Astrocyte (in vitro differentiated cells and primary cell): ENCODE results near the gene PRPS1L1. TPM values are rescaled to one million over a fixed set of nuclear protein-coding genes. Genes with fewer than 3 reads are reported as not detected.

Source experiments
- DNase-seq: peaks from one replicate; pipeline ENCODE4 v3.0.0-alpha.2; 2010; ENCODE audit warnings: low read depth
- FAIRE-seq: peaks from 2 replicates; lab custom pipeline; 2011; peaks lifted over from hg19 to GRCh38; lab: Jason Lieb, UNC
- H2AFZ ChIP-seq: 2 replicates; pipeline ENCODE4 v1.6.0; 2012; ENCODE audit warnings: low read depth, low read length, inconsistent platforms
- H3K27ac ChIP-seq: 2 replicates; pipeline ENCODE4 v1.5.1; 2011; ENCODE audit warnings: low read depth, low read length, inconsistent platforms
- H3K27me3 ChIP-seq: 2 replicates; pipeline ENCODE4 v1.6.0; 2011; ENCODE audit warnings: low read length, inconsistent platforms; ENCODE audit not compliant: insufficient read depth
- H3K36me3 ChIP-seq: 2 replicates; pipeline ENCODE4 v1.5.1; 2011; ENCODE audit warnings: low read length, inconsistent platforms; ENCODE audit not compliant: insufficient read depth
- H3K4me1 ChIP-seq: 2 replicates; pipeline ENCODE4 v1.5.1; 2011; ENCODE audit warnings: low read length, inconsistent platforms; ENCODE audit not compliant: insufficient read depth
- H3K4me2 ChIP-seq: 2 replicates; pipeline ENCODE4 v1.6.0; 2012; ENCODE audit warnings: low read length, inconsistent platforms
- H3K4me3 ChIP-seq: 2 replicates; pipeline ENCODE4 v1.5.1; 2011; ENCODE audit warnings: low read depth, mild to moderate bottlenecking, low read length, inconsistent platforms; ENCODE audit not compliant: insufficient read depth
- H3K79me2 ChIP-seq: 2 replicates; pipeline ENCODE4 v1.6.0; 2012; ENCODE audit warnings: mild to moderate bottlenecking, low read length, inconsistent platforms; ENCODE audit not compliant: insufficient read depth
- H3K9ac ChIP-seq: 2 replicates; pipeline ENCODE4 v1.6.0; 2012; ENCODE audit warnings: mild to moderate bottlenecking, low read length, inconsistent platforms
- H3K9me3 ChIP-seq: 2 replicates; pipeline ENCODE4 v1.5.1; 2012; ENCODE audit warnings: low read depth, mild to moderate bottlenecking, low read length, inconsistent platforms; ENCODE audit not compliant: insufficient read depth
- H4K20me1 ChIP-seq: 2 replicates; pipeline ENCODE4 v1.6.0; 2012; ENCODE audit warnings: low read length, inconsistent platforms; ENCODE audit not compliant: insufficient read depth
- H3K27ac Mint-ChIP-seq: one replicate; pipeline ENCODE4 v1.8.0; 2021; ENCODE audit warnings: mild to moderate bottlenecking, mixed read lengths; ENCODE audit not compliant: unreplicated experiment
- H3K27me3 Mint-ChIP-seq: one replicate; pipeline ENCODE4 v1.8.0; 2021; ENCODE audit warnings: low read depth, mixed read lengths; ENCODE audit not compliant: unreplicated experiment
- H3K36me3 Mint-ChIP-seq: one replicate; pipeline ENCODE4 v1.8.0; 2021; ENCODE audit warnings: low read depth, mixed read lengths; ENCODE audit not compliant: unreplicated experiment
- H3K4me1 Mint-ChIP-seq: one replicate; pipeline ENCODE4 v1.8.0; 2021; ENCODE audit warnings: low read depth, mixed read lengths; ENCODE audit not compliant: unreplicated experiment
- H3K4me3 Mint-ChIP-seq: one replicate; pipeline ENCODE4 v1.8.0; 2021; ENCODE audit warnings: mild to moderate bottlenecking, moderate library complexity, mixed read lengths; ENCODE audit not compliant: unreplicated experiment
- H3K9me3 Mint-ChIP-seq: one replicate; pipeline ENCODE4 v1.8.0; 2021; ENCODE audit warnings: mild to moderate bottlenecking, mixed read lengths; ENCODE audit not compliant: unreplicated experiment
- EZH2 ChIP-seq: IDR thresholded peaks from 2 replicates; pipeline ENCODE4 v1.6.1; 2012; ENCODE audit warnings: mild to moderate bottlenecking, low read length, inconsistent platforms; ENCODE audit not compliant: insufficient read depth
- total RNA-seq: library from RNA; stranded (reverse); gene quantifications from 2 replicates; pipeline ENCODE4 v1.2.1, GENCODE V29; 2021
- TF ChIP-seq, protein P1 (sequence below): IDR thresholded peaks from 2 replicates; pipeline ENCODE4 v1.5.1; 2011; ENCODE audit warnings: low read depth, mild to moderate bottlenecking, inconsistent platforms, low read length, moderate library complexity; ENCODE audit not compliant: insufficient read depth

PRPS1L1 gene
- total RNA-seq, 1 donor from 2014 or later = not detected

DNA sequence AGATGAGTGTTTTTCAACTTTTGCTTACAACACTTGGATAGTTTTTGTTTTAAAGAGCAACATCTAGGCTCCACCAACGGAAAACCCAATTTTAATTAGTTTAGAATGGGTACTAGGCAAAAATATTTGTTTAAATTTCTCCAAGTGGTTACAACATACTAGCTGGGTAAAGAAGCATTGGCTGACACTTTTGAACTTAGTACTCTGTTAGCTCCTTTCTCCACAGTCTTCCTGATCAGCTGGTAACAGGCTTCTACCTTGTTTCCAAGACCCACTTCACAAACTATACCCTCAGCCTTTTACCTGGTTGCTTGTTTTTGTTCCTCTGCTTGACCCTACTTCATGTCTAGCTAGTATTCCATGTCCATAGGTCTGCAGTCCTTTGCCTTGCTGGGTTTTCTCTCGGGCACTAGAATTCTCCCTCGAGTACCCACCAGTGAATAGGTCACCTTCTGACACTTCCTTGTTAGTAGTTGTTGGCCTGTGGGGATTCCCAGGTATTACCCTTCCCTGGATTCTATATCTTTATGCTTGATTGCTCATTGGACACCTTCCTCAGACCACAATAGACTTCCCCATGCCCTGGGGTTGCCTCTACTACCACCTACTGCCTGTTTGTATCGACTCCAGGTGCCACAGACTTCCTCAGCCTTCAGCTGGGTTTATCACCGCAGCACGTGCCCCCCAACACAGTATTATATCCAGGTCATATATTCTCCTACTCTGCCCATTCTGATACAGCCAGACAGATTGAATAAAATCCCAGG, 42.0 kb downstream of the PRPS1L1 start:
- Histone ChIP-seq H3K27ac (no peak overlapping the region), H3K4me2 (no peak overlapping the region), H3K4me1 (peaks cover 6% of the 10 kb centered on the region), H4K20me1 (no peaks in the 10 kb centered on the region), H3K79me2 (no peaks in the 10 kb centered on the region), H3K9ac (no peak overlapping the region), H3K9me3 (no peaks in the 10 kb centered on the region), H3K4me3 (no peak overlapping the region), H2AFZ (no peak overlapping the region), H3K36me3 (no peaks in the 10 kb centered on the region), H3K27me3 (no peaks in the 10 kb centered on the region)
- Mint-ChIP-seq H3K4me3 (no peak overlapping the region), H3K36me3 (no peaks in the 10 kb centered on the region), H3K9me3 (peaks cover 2% of the 10 kb centered on the region), H3K4me1 (no peaks in the 10 kb centered on the region), H3K27ac (no peak overlapping the region), H3K27me3 (no peaks in the 10 kb centered on the region)
- no peak for DNase-seq
- no peak for FAIRE-seq
- no peak for TF ChIP-seq EZH2
- TF ChIP-seq, protein P1, sequence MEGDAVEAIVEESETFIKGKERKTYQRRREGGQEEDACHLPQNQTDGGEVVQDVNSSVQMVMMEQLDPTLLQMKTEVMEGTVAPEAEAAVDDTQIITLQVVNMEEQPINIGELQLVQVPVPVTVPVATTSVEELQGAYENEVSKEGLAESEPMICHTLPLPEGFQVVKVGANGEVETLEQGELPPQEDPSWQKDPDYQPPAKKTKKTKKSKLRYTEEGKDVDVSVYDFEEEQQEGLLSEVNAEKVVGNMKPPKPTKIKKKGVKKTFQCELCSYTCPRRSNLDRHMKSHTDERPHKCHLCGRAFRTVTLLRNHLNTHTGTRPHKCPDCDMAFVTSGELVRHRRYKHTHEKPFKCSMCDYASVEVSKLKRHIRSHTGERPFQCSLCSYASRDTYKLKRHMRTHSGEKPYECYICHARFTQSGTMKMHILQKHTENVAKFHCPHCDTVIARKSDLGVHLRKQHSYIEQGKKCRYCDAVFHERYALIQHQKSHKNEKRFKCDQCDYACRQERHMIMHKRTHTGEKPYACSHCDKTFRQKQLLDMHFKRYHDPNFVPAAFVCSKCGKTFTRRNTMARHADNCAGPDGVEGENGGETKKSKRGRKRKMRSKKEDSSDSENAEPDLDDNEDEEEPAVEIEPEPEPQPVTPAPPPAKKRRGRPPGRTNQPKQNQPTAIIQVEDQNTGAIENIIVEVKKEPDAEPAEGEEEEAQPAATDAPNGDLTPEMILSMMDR = no peak

DNA sequence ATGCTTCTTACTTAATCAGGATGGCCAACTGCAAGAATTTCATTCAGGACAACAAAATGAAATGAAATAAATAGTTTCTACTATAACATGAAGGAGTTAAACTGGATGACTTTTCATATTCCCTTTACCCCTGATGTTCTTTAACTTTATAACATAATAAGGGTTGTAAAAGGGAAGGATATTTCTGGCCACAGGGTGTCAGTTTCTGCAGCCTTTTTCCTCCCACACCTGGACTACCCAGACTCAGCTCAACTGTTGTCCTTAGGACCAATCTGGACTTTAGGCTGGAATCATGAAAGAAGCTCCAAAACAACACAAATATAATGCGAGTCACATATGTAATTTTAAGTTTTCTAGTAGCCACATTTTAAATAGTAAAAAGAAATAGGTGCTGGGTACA, 43.4 kb downstream of the PRPS1L1 start:
- no peaks in the 10 kb centered on the region for H3K4me1 Mint-ChIP-seq
- no peak overlapping the region for H3K27ac Mint-ChIP-seq
- FAIRE-seq = no peak

DNA sequence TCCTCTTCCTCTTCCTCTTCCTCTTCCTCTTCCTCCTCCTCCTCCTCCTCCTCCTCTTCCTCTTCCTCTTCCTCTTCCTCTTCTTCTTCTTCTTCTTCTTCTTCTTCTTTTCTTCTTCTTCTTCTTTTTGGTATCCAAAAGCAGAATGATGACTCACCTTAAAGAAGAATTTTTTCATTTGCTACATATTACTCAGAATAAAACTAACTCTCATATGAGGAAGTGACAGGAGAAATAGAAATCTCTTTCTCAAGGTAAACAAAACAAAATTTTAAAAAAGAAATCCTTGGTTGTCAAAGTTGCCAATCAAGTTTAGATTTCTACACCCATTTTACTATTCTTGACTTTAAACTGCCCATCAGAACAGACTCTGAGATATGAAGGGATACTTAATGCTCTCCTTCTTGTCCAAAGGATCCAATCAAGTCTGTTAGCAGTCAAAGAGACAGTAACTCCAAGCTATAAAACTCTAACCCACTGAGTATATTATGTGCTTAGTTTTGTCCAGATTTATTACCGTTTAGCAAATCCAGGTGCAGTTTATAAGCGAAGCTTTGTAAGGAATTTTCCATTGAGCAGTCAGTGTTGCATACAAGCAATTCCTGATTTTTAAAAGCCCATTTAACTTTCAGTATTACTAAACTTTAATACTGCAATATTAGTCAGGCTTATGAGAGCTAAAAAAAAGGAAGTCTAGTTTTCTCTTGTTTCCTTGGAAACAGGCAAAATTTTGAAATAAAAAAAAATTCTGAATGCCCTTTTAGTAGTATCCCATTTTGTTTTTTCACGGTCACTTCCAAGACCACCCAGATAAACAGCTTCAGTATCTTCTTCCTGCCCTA, 44.2 kb downstream of the PRPS1L1 start:
- no peak overlapping the region for H3K4me3 Mint-ChIP-seq

More for the DNA sequence above, 43.4 kb downstream of the PRPS1L1 start:
- no peaks in the 10 kb centered on the region for H3K36me3 Mint-ChIP-seq
- H3K9me3 ChIP-seq = no peaks in the 10 kb centered on the region
- no peak overlapping the region for H3K27ac ChIP-seq
- no peak overlapping the region for H3K4me3 ChIP-seq
- no peak for TF ChIP-seq EZH2
- no peak overlapping the region for H2AFZ ChIP-seq
- H3K4me3 Mint-ChIP-seq = no peak overlapping the region
- H3K9ac ChIP-seq = no peak overlapping the region
- no peaks in the 10 kb centered on the region for H3K27me3 Mint-ChIP-seq
- H3K4me2 ChIP-seq = no peak overlapping the region
- peaks cover 6% of the 10 kb centered on the region for H3K4me1 ChIP-seq
- no peaks in the 10 kb centered on the region for H3K36me3 ChIP-seq
- H3K27me3 ChIP-seq = no peaks in the 10 kb centered on the region
- DNase-seq = no peak
- H3K79me2 ChIP-seq = no peaks in the 10 kb centered on the region
- peaks cover 2% of the 10 kb centered on the region for H3K9me3 Mint-ChIP-seq
- no peaks in the 10 kb centered on the region for H4K20me1 ChIP-seq

More for the DNA sequence above, 44.2 kb downstream of the PRPS1L1 start:
- Histone ChIP-seq H3K4me1 (peaks cover 6% of the 10 kb centered on the region), H3K9me3 (no peaks in the 10 kb centered on the region), H2AFZ (no peak overlapping the region), H3K4me3 (no peak overlapping the region), H3K27me3 (no peaks in the 10 kb centered on the region), H3K79me2 (no peaks in the 10 kb centered on the region), H3K27ac (no peak overlapping the region), H4K20me1 (no peaks in the 10 kb centered on the region), H3K9ac (no peak overlapping the region), H3K4me2 (no peak overlapping the region), H3K36me3 (no peaks in the 10 kb centered on the region)
- Mint-ChIP-seq H3K27ac (no peak overlapping the region), H3K27me3 (no peaks in the 10 kb centered on the region), H3K4me1 (no peaks in the 10 kb centered on the region), H3K9me3 (peaks cover 2% of the 10 kb centered on the region), H3K36me3 (no peaks in the 10 kb centered on the region)
- DNase-seq = no peak
- TF ChIP-seq, protein P1 = no peak
- TF ChIP-seq EZH2 = no peak
- FAIRE-seq = no peak
